GM19240 (cell line): ENCODE data around the gene CCDC171.

Experiments
- DNase-seq: peaks from one replicate; pipeline ENCODE4 v3.0.0; 2011; ENCODE audit warnings: low spot score; ENCODE audit not compliant: insufficient read length

CCDC171 gene

DNA sequence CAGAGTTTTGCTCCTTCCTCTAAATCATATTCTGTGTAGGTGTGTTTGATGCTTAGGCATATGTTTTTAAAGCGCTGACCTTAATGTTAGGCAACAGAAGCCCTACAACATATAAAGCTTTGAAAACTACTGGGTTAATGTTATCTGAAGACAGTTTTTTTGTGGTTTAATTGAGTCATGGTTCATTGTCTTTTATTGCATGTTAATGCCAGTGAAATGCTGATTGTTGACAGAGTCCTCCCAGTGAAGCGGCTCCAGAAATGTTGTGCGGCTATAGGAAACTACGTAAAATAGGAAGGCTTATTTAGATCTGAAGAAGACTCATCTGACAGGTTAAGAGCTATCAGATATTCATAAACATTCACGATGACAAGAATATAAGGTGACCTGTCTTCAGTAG is 424.6 kb downstream of the CCDC171 start:
- DNase-seq = no peak

DNA sequence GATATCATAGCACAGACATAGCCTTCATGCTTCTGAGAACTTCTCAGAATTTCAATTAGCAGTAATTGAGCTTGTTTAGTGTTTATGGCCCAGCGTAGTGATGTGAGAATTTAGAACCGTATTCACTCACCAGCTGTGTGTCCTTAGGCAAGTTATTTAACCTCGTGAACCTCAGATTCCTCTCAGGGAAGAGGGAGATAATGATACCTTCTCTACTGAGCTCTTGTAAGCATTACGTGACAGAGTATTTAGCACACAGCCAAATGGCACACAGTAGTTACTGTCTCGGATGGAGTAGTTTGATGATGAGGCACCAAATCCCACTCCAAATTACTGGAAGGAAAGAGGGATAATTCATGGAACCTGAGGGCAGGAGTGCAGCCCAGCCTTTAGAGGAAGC is 429.3 kb downstream of the CCDC171 start:
- no peak for DNase-seq

DNA sequence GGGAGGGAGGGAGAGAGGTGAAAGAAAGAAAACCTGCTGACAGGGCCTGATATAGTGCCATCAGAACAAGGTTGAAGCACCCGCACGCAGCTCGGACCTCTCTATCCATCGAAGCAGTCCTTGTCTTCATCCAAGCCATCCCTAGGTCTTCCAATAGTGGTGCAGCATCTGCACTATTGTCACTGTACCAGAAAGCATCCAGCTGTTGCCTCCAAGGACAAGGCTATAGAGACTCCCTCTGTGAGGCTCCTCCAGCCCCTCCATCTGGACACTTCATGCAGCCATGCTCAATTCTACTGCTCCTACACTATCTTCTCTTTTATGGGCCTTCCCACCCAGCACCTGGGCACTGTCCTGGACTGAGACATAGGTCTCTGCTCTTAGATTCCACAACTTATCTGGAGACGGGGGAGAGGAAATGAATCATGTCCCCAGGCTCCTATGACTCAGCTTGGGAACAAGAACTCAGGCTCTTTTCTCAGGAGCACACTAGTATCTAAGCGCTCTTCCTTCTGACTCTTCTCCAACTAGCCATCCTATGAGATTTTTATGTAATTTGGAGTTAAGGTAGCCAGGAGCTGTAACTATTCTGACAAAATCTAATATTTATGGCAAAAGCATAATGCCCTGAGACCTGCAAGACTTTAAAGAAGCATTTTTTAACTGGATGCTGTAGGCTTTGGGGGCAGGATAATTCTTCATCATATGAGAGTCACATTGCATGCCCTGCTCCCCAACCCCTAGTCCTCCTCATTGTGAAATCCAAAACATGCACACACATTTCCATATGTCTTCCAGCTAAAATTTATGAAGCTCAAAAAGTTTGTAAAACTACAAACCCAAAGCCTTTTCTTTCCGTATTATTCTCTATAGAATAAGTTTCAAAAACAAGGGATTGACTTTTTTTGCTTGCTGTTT is 446.8 kb downstream of the CCDC171 start:
- no peak for DNase-seq

DNA sequence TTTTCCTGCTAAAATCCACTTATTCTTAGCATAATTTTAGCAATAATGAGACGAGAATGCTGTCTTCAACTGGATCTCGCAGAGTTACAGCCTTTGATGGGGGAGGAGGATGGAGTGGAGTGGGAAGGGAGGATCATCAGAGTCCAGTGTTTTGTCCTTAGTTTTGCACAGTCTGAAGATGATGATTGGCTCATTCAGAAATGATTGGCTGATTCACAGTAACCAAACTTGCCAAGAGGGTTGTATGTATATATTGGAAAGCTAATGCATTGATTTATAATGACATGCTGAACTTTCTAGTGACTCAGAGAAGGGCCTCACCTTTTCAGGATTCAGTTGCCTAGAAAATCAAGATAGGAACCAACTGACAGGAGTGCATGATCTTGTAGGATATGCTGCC is 448.0 kb downstream of the CCDC171 start:
- DNase-seq = no peak

DNA sequence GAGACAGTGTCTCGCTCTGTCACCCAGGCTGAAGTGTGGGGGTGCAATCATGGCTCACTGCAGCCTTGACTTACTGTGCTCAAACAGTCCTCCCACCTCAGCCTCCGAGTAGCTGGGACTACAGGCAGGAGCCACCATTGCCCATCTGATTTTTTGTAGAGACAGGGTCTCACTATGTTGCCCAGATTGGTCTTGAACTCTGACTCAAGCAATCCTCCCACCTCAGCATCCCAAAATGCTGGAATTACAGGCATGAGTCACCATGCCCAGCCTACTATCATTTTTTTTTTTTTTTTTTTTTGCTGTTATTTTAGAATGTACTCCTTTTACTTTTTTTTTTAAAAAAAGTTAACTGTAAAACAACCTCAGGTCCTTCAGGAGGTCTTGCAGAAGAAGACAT is 449.0 kb downstream of the CCDC171 start:
- no peak for DNase-seq

DNA sequence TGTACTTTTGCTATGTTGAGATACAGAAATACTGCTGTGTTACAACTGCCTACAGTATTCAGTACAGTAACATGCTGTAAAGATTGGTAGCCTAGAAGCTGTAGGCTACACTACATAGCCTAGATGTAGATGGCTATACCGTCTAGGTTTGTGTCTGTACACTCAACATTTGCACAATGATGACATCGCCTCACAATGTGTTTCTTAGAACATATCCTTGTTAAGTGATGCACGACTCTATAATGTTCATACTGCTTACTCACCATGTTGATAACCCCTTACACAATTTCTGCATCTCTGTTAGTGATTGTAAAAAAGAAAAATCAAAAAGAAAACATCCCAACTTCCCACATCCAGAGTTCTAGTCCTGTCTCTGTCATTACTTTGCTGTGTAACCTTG is 450.0 kb downstream of the CCDC171 start:
- DNase-seq = no peak

DNA sequence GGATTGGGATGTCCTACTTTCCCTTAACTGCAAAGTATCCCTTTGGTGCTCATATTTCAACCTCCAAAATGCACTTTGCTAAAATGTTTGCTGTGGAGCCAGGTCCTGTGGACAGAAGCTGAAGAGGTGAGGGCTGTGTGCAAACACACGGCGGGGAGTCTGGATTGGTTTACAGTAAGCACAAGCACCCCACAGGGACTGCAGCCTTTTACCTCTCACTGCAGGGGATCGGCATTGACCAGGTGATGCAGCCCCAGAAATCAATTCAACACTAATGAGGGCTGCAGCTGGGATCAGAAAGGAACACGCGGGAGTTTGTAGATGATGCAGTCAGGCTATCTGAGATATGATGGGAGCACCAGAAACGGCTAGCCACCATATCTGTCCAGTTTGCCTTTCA is 450.9 kb downstream of the CCDC171 start:
- no peak for DNase-seq

DNA sequence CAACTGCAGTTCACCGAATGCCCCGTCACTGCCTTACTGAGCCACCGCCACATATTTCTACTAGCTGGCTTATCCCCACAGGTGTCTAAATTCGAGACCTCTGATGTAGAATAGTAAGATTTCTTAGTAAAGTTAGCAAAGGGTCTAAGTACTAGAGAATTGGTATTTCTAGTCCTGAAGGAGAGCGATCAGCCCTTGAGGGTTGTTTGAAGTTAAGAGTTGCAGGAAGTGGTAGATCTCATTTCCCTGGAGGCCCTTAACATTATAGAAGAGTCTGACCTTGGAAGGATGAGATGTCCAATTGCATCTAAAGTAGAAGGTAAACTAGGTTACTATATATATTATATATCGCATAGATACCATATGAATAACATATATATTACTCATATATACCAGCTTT is 451.8 kb downstream of the CCDC171 start:
- DNase-seq = no peak

DNA sequence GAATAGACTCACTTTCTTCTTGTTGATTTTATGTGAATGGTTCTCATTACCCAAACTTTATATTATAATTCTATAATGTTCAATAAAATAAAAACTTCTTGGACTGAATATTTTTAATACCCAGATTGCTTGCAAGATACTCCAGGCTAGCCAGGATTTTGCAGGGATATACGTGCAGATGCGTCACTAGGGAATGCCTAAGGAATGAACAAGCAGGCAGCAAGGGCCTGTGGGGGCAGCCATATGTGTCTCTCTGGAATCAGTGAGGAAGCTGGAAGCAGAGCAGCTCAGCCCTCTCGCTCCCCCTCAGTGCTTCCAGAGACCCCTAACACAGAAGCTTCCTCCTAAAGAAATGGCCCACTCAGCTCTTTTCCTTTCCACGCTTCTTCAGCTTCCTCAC is 457.4 kb downstream of the CCDC171 start:
- DNase-seq = no peak

DNA sequence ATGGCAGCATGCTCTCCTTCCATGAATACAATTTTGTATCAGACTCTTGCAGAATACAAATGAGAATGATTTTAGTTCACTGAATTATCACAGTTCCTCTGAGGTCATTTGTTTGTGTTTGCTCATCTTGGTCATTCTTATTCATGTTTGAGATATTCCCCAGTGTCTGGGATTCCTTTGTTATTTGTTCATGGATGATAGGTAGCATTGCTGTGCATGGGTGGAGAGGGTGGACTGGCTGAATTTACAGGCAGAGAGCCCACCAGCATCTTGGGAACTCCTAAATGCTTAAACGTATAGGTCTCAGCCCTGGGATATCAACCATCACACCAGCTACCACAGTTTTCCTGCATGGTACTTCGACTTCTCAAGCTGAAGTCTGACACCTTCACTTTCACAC is 459.8 kb downstream of the CCDC171 start:
- DNase-seq = no peak

DNA sequence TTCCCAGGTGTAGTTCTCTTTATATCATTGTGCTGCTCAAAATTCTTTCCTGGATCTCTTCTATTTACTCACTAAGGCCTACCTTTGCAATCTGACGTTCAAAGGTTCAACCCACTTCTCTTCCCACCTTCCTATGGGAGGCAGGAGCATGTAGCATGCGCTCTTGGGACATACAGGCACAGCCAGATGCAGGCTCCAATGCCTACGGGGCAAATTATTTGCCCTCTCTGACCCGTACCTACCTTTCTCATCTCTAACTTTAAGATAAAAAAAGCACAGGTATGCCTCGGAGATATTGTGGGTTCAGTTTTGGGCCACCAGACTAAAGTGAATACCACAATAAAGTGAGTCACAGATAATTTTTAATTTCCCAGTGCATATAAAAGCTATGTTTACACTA is 460.5 kb downstream of the CCDC171 start:
- DNase-seq = no peak

DNA sequence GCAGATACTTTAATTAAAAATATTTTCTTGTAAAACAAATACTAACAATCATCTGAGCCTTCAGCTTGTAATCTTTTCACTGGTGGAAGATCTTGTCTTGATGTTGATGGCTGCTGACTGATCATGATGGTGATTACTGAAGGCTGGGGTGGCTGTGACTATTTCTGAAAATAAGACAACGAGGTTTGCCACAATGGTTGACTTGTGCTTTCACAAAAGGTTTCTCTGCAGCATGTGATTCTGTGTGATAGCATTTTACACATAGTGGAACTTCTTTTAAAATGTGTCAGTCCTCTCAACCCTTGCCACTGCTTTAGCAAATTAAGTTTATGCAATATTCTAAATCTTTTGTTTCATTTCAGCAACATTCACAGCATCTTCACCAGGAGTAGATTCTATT is 461.0 kb downstream of the CCDC171 start:
- DNase-seq = no peak

DNA sequence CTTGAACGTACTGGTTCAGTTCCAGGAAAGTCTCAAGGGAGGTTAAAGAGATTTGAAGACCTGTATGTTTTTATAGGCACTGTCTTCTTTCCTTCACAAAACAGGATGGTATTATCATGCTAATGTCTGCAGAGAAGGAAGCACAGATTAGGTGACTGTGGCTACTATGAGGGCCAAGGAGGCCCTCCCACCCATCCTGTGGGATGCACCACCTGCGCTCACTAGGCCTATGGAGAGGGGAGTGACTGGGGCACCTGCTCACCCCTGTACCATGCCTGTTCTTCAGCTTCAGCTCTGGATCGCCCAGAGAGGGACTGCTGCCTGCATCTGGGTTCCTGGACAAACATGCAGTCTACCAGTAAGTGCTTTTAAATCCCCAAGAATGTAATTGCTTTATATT is 469.4 kb downstream of the CCDC171 start:
- DNase-seq = no peak

DNA sequence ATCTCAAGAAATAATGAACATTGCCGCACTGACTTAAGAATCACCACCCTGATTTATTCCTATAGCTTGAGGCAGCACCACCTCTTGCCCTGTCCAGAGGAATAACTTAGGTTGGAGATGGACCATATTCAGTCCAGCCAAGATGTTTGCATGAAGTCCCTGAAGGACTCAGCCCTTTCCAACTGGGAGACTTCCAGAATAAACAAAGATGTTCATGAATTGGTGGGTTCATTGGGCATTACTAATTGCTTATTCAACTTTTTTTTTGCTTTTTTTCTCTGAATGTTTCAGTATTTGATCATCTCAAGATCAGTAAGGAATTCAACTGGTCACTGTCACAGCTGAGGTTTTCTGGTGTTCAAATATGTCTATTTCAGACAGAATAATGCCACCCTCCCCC is 470.6 kb downstream of the CCDC171 start:
- no peak for DNase-seq
